ENCODE measurements around the gene FBXW4.
"Not testable (repeated sequence)": the region's sequence is repeated elsewhere in the genome, so short reads cannot be mapped to it uniquely, and the experiment has no call there.

FBXW4 gene

DNA sequence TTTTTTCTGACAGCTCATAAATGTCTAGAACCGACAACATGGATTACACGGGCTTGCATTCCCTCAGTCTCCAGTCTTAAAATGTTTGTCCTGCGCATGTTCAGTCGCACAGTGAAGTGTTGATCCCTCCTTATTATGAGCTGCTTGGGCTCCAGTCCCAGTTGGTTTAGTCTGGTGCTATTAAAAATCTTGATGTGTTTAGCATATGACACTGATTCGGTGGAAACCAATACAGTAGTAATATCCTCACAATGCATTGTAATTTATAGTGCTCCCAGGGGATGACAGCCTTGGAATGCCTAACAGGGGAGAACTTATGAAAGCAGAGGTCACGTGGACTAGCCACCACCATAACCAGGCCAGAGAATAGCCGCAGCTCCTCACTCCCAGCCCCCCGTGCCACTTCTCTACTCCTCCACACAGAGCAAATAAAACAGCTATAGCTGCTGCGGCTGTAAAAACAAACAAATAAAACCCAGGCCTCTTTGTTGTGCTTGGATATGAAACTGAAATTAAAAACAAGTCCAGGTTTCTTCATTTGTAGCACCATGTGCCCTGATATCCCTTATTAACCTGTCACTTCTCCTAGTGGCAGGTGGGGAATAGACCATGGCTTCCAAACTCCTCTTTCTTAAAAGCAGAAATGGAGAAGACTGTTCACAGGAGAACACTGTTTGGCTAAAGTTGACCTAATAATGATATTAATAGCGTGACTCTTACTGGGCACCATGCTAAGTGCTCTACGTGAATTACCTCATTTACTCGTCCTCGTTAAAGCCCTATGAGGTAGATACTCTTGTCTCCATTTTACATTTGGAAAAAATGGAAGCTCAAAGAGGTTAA is 99.2 kb downstream of the FBXW4 start:
- TF ChIP-seq, protein P1, sequence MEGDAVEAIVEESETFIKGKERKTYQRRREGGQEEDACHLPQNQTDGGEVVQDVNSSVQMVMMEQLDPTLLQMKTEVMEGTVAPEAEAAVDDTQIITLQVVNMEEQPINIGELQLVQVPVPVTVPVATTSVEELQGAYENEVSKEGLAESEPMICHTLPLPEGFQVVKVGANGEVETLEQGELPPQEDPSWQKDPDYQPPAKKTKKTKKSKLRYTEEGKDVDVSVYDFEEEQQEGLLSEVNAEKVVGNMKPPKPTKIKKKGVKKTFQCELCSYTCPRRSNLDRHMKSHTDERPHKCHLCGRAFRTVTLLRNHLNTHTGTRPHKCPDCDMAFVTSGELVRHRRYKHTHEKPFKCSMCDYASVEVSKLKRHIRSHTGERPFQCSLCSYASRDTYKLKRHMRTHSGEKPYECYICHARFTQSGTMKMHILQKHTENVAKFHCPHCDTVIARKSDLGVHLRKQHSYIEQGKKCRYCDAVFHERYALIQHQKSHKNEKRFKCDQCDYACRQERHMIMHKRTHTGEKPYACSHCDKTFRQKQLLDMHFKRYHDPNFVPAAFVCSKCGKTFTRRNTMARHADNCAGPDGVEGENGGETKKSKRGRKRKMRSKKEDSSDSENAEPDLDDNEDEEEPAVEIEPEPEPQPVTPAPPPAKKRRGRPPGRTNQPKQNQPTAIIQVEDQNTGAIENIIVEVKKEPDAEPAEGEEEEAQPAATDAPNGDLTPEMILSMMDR (IDR thresholded peaks at IDR 0.05; ENCODE audit: insufficient read depth, low read depth, low read length, missing control alignments) = no peak
- H3K4me3 ChIP-seq (ENCODE audit: low read depth, low read length) = no peak overlapping the region
- no peak for DNase-seq (ENCODE audit: low read depth)

DNA sequence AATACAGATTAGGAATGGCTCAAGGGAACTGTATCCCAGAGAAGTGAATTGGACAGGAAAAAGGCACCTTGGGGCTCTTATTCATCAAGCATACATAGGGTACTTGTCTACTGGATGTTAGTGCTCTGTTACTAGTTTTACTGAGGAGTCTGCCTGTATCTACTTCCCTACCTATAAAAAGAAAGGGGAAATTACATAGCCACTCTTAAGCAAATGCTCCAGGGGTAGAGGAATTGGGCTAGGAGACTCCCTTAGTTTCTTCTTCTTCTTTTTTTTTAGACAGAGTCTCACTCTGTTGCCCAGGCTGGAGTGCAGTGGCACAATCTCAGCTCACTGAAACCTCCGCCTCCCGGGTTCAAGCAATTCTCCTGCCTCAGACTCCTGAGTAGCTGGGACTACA is 101.6 kb downstream of the FBXW4 start:
- not testable (repeated sequence) for H3K4me3 ChIP-seq (ENCODE audit: low read depth, low read length); DNase-seq (ENCODE audit: low read depth)

DNA sequence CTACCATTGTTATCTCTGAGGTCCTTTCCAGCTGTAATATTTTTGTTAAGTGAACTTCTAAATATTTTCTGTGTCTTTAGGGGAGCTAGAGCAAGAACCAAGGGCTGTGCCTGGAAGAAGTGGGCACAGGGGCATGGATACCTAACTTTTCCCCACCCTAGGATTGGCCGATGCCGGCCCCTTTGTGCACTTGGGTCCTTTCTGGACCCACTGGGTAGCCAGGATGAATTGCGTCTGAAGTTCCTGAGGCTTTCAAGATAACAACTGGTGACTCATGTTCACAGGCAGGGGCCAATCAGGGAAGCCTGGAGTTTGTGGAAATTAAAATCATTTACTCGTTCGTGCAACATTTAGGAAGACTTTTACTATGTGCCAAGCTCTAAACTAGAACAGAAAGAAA is 106.1 kb downstream of the FBXW4 start:
- DNase-seq (ENCODE audit: low read depth) = no peak
- TF ChIP-seq, protein P1 (IDR thresholded peaks at IDR 0.05; ENCODE audit: insufficient read depth, low read depth, low read length, missing control alignments) = no peak
- H3K4me3 ChIP-seq (ENCODE audit: low read depth, low read length) = peak overlapping the region; percentile 90

DNA sequence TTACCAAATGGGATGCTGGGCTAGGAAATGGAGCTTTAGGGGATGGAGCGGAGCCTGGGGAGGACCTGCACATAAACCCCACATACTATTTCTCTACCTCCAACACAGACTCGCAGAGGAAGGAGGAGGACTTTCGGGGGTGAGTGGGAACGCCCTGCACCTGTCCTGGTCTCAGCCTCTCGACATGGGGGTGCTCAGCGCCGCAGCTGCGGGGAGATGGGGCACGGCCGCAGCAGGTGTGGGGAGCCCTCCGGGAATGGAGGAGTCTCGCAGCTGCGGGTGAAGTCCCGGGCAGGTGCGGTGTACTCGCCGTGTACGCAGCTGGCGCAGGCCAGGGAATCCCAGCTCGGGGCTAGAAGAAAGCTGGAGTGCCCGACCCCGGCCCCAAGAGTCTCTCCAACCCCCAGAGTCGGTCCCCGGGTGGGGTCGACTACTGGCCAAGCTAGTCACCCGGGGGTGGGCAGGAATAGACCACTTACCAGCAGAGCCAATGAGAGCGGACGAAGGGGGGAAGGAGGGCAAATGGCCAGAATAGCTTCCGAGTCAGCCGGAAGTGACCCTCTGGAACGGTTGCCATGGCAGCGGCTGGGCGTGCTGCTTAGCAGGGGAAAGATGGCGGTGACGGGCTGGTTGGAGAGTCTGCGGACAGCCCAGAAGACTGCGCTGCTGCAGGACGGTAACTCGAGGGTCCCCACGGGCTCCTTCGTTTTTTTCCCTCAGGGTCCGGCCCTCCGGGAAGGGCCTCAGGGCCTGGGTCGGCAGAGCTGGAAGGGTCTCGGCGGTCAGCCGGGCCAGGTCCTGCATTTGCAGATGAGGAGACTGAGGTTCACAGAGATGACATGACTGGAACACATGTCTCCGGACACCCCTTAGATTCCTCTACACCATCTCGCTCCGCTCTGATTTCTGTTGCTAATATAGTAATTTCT is 107.0 kb downstream of the FBXW4 start, which contains the start of the genes DPCD and POLL:
Gene DPCD (plus strand): TSS at position 597 of the 929 bp plus-strand sequence. CDS start 16 bp downstream, at position 613.
Gene POLL (minus strand): TSS at position 533 of the 929 bp plus-strand sequence. CDS start 897 bp downstream, outside the sequence.
- DNase-seq (ENCODE audit: low read depth) = peak; percentile 95
- peak within 1 kb of the TSS; percentile 90 for H3K4me3 ChIP-seq (ENCODE audit: low read depth, low read length)
- TF ChIP-seq, protein P1 (IDR thresholded peaks at IDR 0.05; ENCODE audit: insufficient read depth, low read depth, low read length, missing control alignments) = no peak

DNA sequence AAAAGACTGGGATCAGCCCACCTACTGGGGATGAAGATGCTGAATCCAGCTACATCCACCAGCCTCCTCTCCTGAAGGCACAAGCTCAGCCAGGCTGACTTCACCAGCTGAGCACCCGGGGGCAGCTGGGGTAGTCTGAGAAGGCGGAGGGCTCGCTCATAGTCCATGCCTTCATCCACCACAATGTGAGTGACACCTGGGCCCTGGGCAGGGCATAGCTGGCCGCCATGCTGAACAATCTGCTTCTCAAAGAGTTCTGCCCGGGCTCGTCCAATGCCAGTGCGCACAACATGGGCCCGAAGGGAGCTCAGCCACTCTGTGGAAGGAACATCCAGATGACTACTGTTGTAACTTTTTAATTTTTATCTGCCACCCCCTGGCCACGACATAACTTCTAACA is 109.1 kb downstream of the FBXW4 start:
- H3K4me3 ChIP-seq (ENCODE audit: low read depth, low read length) = no peak overlapping the region
- DNase-seq (ENCODE audit: low read depth) = no peak
- TF ChIP-seq, protein P1 (IDR thresholded peaks at IDR 0.05; ENCODE audit: insufficient read depth, low read depth, low read length, missing control alignments) = no peak

DNA sequence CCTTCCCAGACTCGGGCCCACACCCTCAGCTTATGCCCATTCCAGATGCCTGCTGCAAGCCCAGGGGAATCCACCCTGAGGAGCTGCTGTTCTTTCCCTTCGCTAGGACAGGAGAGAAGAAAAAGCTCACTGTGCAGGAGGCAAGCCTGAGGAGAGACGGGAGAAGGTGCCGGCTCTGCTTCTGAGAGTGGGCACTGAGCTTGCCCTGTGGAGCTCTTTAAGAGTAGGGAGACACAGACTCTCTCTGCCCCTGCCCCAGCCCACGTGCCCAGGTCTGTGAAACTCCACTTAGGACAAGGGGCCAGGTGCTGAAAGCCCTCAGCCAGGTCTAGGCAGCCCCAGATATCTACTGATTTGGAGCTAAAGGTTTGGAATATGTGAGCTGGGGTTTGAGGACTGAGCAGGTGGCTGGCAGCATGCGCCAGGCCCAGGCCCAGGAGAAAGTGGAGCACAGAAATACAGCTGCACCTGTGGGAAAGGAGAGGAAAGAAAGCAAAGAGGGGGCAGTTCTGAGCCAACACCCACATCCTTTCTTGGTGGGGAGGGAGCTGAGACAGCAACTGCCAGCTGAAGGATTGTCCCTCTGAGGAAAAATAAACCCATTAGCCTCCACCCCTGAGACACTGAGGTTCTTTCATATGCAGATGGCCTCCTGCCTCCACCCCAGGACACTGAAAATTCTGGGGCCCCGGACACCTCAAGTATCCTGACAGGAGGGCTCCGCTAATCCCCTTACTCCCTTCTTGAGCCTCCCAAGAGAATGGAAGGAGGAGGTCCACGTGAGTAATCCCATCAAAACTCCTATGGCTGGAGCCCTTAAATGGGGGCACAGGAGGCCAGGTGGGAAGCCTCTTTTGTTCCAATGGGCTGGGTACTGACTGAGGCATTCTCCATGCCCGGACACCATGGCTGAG is 114.2 kb downstream of the FBXW4 start:
- TF ChIP-seq, protein P1 (IDR thresholded peaks at IDR 0.05; ENCODE audit: insufficient read depth, low read depth, low read length, missing control alignments) = no peak

More for the DNA sequence above, 114.2 kb downstream of the FBXW4 start:
- H3K4me3 ChIP-seq (ENCODE audit: low read depth, low read length) = no peak overlapping the region
- no peak for DNase-seq (ENCODE audit: low read depth)

All from GM12865 (cell line).